GM23338 (cell line): ENCODE data around the gene DYNC2H1. TPM values are rescaled to one million over a fixed set of nuclear protein-coding genes. Genes with fewer than 3 reads are reported as not detected.
A peak's percentile ranks its signal among the peaks of the same experiment; 100 is the strongest.

ENCODE experiments used
- ATAC-seq: fragments of 200-7000 bp; cut with Tn5 transposase; 3 replicates; pipeline ENCODE4 v1.9.1; 2020
- DNase-seq: peaks from one replicate; pipeline ENCODE4 v3.0.0-alpha.2; 2015; ENCODE audit warnings: low spot score
- H2AFZ ChIP-seq: fragments of 200-600 bp; sonication (generic); 2 replicates; pipeline ENCODE4 v1.8.0; 2016; ENCODE audit warnings: antibody characterized with exemption, mild to moderate bottlenecking, moderate library complexity
- H3F3A ChIP-seq: fragments of 200-600 bp; sonication (generic); replicated peaks from 2 replicates; pipeline ENCODE4 v1.8.0; 2017; ENCODE audit warnings: antibody characterized with exemption, mixed run types, low read depth
- H3K27ac ChIP-seq: fragments of 200-600 bp; sonication (generic); 2 replicates; pipeline ENCODE4 v1.6.1; 2016; ENCODE audit warnings: low read depth
- H3K27me3 ChIP-seq: fragments of 200-600 bp; sonication (generic); 2 replicates; pipeline ENCODE4 v1.8.0; 2016; ENCODE audit warnings: mild to moderate bottlenecking, mixed run types, moderate library complexity; ENCODE audit not compliant: insufficient read depth
- H3K36me3 ChIP-seq: fragments of 200-600 bp; sonication (generic); 2 replicates; pipeline ENCODE4 v1.8.0; 2016; ENCODE audit warnings: mild to moderate bottlenecking; ENCODE audit not compliant: insufficient read depth
- H3K4me1 ChIP-seq: fragments of 200-600 bp; sonication (generic); 2 replicates; pipeline ENCODE4 v1.8.0; 2016; ENCODE audit warnings: mild to moderate bottlenecking, moderate library complexity; ENCODE audit not compliant: insufficient read depth
- H3K4me2 ChIP-seq: fragments of 200-600 bp; sonication (generic); 2 replicates; pipeline ENCODE4 v1.7.1; 2017; ENCODE audit warnings: mixed run types
- H3K4me3 ChIP-seq: fragments of 200-600 bp; sonication (generic); 2 replicates; pipeline ENCODE4 v1.6.1; 2016; ENCODE audit warnings: mixed run types
- H3K79me2 ChIP-seq: fragments of 200-600 bp; sonication (generic); replicated peaks from 2 replicates; pipeline ENCODE4 v1.8.0; 2017; ENCODE audit warnings: mild to moderate bottlenecking; ENCODE audit not compliant: insufficient read depth
- H3K9me2 ChIP-seq: fragments of 200-600 bp; sonication (generic); 2 replicates; pipeline ENCODE4 v1.8.0; 2017; ENCODE audit not compliant: insufficient read depth
- H4K20me1 ChIP-seq: fragments of 200-600 bp; sonication (generic); replicated peaks from 2 replicates; pipeline ENCODE4 v1.8.0; 2017; ENCODE audit warnings: mild to moderate bottlenecking; ENCODE audit not compliant: insufficient read depth
- H3K27ac Mint-ChIP-seq: 2 replicates; pipeline ENCODE4 v1.8.0; 2020; ENCODE audit warnings: inconsistent platforms, mild to moderate bottlenecking, moderate library complexity, mixed read lengths
- H3K27me3 Mint-ChIP-seq: 3 replicates; pipeline ENCODE4 v1.8.0; 2022; ENCODE audit warnings: low read depth, mild to moderate bottlenecking, moderate library complexity, mixed read lengths, inconsistent platforms; ENCODE audit not compliant: insufficient read depth, poor library complexity
- H3K36me3 Mint-ChIP-seq: 3 replicates; pipeline ENCODE4 v1.8.0; 2021; ENCODE audit warnings: low read depth, mild to moderate bottlenecking, inconsistent platforms, moderate library complexity, mixed read lengths
- H3K4me1 Mint-ChIP-seq: 3 replicates; pipeline ENCODE4 v1.8.0; 2020; ENCODE audit warnings: mild to moderate bottlenecking, inconsistent platforms, mixed read lengths
- H3K4me3 Mint-ChIP-seq: 3 replicates; pipeline ENCODE4 v1.8.0; 2021; ENCODE audit warnings: moderate library complexity, mild to moderate bottlenecking, inconsistent platforms, mixed read lengths
- H3K9me3 Mint-ChIP-seq: 3 replicates; pipeline ENCODE4 v1.8.0; 2020; ENCODE audit warnings: moderate library complexity, mild to moderate bottlenecking, inconsistent platforms, mixed read lengths
- CREB1 ChIP-seq: fragments of 250-450 bp; sonication (Bioruptor Pico); IDR thresholded peaks from 2 replicates; pipeline ENCODE4 v1.5.0; 2020; ENCODE audit warnings: low read depth, mild to moderate bottlenecking, moderate library complexity
- JUNB ChIP-seq: IDR thresholded peaks from one replicate; pipeline ENCODE4 v1.6.1; 2016; ENCODE audit warnings: antibody characterized with exemption; ENCODE audit not compliant: unreplicated experiment
- NANOG ChIP-seq: IDR thresholded peaks from 2 replicates; pipeline ENCODE4 v1.6.1; 2016; ENCODE audit warnings: antibody characterized with exemption, borderline replicate concordance
- STAT1 ChIP-seq: IDR thresholded peaks from one replicate; pipeline ENCODE4 v1.6.1; 2016; ENCODE audit warnings: antibody characterized with exemption; ENCODE audit not compliant: unreplicated experiment
- ZNF114 ChIP-seq: fragments of 250-450 bp; sonication (Bioruptor Pico); IDR thresholded peaks from 2 replicates; pipeline ENCODE4 v1.5.0; 2020; ENCODE audit warnings: mild to moderate bottlenecking, moderate library complexity
- ZNF331 ChIP-seq: fragments of 250-450 bp; sonication (Bioruptor Pico); IDR thresholded peaks from 2 replicates; pipeline ENCODE4 v1.5.0; 2020; ENCODE audit warnings: low read depth, mild to moderate bottlenecking, moderate library complexity
- polyA plus RNA-seq: library from polyadenylated mRNA; unstranded; fragments of >200 nt; fragmentation: Nextera tagmentation; extraction: Ambion mirVana; gene quantifications from 2 replicates; pipeline ENCODE4 v1.2.1, GENCODE V29; 2016
- total RNA-seq: library from RNA; depleted of rRNA; stranded (reverse); fragments of >200 nt; shearing (Covaris generic); gene quantifications from 2 replicates; pipeline ENCODE4 v1.2.3, GENCODE V29; 2014
- TF ChIP-seq, protein P1 (sequence below), 2 experiments: fragments of 200-600 bp in 1 of 2; sonication (generic) in 1 of 2; conservative IDR thresholded peaks; 2 replicates each; pipeline versions ENCODE4 v1.5.1 to v1.6.1; 2016 to 2017; ENCODE audit warnings: antibody characterized with exemption in 2 of 2, low read depth in 2 of 2, mild to moderate bottlenecking in 2 of 2, moderate library complexity in 1 of 2
- TF ChIP-seq, protein P2 (sequence below): IDR thresholded peaks from 2 replicates; pipeline ENCODE4 v1.6.1; 2016; ENCODE audit warnings: antibody characterized with exemption
- TF ChIP-seq, protein P3 (sequence below): IDR thresholded peaks from one replicate; pipeline ENCODE4 v1.6.1; 2018; ENCODE audit warnings: antibody characterized with exemption; ENCODE audit not compliant: unreplicated experiment
- TF ChIP-seq, protein P4 (sequence below): fragments of 250-450 bp; sonication (Bioruptor Pico); IDR thresholded peaks from 2 replicates; pipeline ENCODE4 v1.5.0; 2020; ENCODE audit warnings: mild to moderate bottlenecking, moderate library complexity

Gene DYNC2H1
- total and polyA plus RNA-seq, 2 experiments from 2014 or later = 19.3 to 22.5 TPM

DNA sequence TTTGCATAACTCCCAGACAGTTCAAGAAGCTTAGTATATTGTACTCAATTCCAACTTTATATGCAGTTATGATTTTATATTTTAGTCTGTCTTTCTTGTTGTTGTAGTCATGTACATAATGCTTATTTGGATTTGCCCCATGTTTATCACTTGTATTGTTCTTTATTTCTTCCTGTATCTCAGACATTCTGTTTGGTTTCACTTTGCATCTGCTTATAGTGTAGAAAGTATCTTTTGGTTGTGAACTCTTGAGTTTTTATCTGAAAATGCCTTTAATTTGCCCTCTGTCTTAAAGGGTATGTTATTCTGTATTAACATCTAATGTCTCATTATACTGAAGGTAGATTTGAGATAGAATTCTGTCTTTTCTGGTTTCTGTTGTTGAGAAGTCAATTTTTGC, 275.4 kb downstream of the DYNC2H1 start (continued):
- TF ChIP-seq, protein P1, sequence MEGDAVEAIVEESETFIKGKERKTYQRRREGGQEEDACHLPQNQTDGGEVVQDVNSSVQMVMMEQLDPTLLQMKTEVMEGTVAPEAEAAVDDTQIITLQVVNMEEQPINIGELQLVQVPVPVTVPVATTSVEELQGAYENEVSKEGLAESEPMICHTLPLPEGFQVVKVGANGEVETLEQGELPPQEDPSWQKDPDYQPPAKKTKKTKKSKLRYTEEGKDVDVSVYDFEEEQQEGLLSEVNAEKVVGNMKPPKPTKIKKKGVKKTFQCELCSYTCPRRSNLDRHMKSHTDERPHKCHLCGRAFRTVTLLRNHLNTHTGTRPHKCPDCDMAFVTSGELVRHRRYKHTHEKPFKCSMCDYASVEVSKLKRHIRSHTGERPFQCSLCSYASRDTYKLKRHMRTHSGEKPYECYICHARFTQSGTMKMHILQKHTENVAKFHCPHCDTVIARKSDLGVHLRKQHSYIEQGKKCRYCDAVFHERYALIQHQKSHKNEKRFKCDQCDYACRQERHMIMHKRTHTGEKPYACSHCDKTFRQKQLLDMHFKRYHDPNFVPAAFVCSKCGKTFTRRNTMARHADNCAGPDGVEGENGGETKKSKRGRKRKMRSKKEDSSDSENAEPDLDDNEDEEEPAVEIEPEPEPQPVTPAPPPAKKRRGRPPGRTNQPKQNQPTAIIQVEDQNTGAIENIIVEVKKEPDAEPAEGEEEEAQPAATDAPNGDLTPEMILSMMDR (conservative IDR thresholded peaks at IDR 0.05; ENCODE audit: low read depth in 2 of 2) = no peak
- TF ChIP-seq JUNB = no peak
- no peak for TF ChIP-seq CREB1 (CRISPR knock-in tag)
- TF ChIP-seq NANOG = no peak

DNA sequence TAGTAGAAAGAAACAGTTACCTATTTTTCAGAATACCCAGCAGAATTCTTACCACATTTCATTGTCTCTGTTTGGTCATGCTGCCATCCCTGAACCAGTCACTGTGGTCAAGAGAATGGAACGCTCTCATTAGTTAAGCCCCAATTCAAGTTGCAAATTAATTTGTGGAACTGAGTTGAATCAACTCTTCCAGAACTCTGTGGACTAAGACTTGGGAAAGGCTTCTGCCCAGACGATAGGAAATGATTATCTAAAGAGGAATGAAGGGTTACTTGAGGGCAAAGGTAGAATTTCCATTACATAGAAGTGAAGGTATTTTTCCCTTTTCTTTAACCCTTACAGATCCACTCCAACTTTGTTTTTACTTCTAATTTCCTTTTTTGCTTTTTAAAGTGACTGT, 286.4 kb downstream of the DYNC2H1 start:
- no peaks in the 10 kb centered on the region for H3K36me3 ChIP-seq
- H3K9me3 Mint-ChIP-seq = peaks cover 24% of the 10 kb centered on the region
- H3K27ac Mint-ChIP-seq = no peak overlapping the region
- H3K36me3 Mint-ChIP-seq = peaks cover 30% of the 10 kb centered on the region
- no peak overlapping the region for H3K4me3 Mint-ChIP-seq
- DNase-seq (peak; percentile 6), ATAC-seq (no peak)
- peaks cover 2% of the 10 kb centered on the region for H3K27me3 Mint-ChIP-seq
- no peak overlapping the region for H3K27ac ChIP-seq
- H4K20me1 ChIP-seq = no peaks in the 10 kb centered on the region
- no peaks in the 10 kb centered on the region for H3K27me3 ChIP-seq
- no peaks in the 10 kb centered on the region for H3F3A ChIP-seq
- no peak overlapping the region for H3K4me2 ChIP-seq
- no peaks in the 10 kb centered on the region for H3K4me1 ChIP-seq
- no peak overlapping the region for H2AFZ ChIP-seq
- H3K79me2 ChIP-seq = no peaks in the 10 kb centered on the region
- H3K4me1 Mint-ChIP-seq = peaks cover 7% of the 10 kb centered on the region; the same call in 1 of the 3 replicates
- H3K9me2 ChIP-seq = no peaks in the 10 kb centered on the region
- no peak overlapping the region for H3K4me3 ChIP-seq
- TF ChIP-seq, protein P2, sequence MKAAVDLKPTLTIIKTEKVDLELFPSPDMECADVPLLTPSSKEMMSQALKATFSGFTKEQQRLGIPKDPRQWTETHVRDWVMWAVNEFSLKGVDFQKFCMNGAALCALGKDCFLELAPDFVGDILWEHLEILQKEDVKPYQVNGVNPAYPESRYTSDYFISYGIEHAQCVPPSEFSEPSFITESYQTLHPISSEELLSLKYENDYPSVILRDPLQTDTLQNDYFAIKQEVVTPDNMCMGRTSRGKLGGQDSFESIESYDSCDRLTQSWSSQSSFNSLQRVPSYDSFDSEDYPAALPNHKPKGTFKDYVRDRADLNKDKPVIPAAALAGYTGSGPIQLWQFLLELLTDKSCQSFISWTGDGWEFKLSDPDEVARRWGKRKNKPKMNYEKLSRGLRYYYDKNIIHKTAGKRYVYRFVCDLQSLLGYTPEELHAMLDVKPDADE = no peak
- TF ChIP-seq, protein P3, sequence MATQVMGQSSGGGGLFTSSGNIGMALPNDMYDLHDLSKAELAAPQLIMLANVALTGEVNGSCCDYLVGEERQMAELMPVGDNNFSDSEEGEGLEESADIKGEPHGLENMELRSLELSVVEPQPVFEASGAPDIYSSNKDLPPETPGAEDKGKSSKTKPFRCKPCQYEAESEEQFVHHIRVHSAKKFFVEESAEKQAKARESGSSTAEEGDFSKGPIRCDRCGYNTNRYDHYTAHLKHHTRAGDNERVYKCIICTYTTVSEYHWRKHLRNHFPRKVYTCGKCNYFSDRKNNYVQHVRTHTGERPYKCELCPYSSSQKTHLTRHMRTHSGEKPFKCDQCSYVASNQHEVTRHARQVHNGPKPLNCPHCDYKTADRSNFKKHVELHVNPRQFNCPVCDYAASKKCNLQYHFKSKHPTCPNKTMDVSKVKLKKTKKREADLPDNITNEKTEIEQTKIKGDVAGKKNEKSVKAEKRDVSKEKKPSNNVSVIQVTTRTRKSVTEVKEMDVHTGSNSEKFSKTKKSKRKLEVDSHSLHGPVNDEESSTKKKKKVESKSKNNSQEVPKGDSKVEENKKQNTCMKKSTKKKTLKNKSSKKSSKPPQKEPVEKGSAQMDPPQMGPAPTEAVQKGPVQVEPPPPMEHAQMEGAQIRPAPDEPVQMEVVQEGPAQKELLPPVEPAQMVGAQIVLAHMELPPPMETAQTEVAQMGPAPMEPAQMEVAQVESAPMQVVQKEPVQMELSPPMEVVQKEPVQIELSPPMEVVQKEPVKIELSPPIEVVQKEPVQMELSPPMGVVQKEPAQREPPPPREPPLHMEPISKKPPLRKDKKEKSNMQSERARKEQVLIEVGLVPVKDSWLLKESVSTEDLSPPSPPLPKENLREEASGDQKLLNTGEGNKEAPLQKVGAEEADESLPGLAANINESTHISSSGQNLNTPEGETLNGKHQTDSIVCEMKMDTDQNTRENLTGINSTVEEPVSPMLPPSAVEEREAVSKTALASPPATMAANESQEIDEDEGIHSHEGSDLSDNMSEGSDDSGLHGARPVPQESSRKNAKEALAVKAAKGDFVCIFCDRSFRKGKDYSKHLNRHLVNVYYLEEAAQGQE = no peak
- TF ChIP-seq, protein P4, sequence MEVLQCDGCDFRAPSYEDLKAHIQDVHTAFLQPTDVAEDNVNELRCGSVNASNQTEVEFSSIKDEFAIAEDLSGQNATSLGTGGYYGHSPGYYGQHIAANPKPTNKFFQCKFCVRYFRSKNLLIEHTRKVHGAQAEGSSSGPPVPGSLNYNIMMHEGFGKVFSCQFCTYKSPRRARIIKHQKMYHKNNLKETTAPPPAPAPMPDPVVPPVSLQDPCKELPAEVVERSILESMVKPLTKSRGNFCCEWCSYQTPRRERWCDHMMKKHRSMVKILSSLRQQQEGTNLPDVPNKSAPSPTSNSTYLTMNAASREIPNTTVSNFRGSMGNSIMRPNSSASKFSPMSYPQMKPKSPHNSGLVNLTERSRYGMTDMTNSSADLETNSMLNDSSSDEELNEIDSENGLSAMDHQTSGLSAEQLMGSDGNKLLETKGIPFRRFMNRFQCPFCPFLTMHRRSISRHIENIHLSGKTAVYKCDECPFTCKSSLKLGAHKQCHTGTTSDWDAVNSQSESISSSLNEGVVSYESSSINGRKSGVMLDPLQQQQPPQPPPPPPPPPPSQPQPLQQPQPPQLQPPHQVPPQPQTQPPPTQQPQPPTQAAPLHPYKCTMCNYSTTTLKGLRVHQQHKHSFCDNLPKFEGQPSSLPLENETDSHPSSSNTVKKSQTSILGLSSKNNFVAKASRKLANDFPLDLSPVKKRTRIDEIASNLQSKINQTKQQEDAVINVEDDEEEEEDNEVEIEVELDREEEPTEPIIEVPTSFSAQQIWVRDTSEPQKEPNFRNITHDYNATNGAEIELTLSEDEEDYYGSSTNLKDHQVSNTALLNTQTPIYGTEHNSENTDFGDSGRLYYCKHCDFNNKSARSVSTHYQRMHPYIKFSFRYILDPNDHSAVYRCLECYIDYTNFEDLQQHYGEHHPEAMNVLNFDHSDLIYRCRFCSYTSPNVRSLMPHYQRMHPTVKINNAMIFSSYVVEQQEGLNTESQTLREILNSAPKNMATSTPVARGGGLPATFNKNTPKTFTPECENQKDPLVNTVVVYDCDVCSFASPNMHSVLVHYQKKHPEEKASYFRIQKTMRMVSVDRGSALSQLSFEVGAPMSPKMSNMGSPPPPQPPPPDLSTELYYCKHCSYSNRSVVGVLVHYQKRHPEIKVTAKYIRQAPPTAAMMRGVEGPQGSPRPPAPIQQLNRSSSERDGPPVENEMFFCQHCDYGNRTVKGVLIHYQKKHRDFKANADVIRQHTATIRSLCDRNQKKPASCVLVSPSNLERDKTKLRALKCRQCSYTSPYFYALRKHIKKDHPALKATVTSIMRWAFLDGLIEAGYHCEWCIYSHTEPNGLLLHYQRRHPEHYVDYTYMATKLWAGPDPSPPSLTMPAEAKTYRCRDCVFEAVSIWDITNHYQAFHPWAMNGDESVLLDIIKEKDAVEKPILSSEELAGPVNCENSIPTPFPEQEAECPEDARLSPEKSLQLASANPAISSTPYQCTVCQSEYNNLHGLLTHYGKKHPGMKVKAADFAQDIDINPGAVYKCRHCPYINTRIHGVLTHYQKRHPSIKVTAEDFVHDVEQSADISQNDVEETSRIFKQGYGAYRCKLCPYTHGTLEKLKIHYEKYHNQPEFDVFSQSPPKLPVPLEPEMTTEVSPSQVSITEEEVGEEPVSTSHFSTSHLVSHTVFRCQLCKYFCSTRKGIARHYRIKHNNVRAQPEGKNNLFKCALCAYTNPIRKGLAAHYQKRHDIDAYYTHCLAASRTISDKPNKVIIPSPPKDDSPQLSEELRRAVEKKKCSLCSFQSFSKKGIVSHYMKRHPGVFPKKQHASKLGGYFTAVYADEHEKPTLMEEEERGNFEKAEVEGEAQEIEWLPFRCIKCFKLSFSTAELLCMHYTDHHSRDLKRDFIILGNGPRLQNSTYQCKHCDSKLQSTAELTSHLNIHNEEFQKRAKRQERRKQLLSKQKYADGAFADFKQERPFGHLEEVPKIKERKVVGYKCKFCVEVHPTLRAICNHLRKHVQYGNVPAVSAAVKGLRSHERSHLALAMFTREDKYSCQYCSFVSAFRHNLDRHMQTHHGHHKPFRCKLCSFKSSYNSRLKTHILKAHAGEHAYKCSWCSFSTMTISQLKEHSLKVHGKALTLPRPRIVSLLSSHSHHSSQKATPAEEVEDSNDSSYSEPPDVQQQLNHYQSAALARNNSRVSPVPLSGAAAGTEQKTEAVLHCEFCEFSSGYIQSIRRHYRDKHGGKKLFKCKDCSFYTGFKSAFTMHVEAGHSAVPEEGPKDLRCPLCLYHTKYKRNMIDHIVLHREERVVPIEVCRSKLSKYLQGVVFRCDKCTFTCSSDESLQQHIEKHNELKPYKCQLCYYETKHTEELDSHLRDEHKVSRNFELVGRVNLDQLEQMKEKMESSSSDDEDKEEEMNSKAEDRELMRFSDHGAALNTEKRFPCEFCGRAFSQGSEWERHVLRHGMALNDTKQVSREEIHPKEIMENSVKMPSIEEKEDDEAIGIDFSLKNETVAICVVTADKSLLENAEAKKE (CRISPR knock-in tag) = no peak
- no peak for TF ChIP-seq ZNF114 (CRISPR knock-in tag)
- no peak for TF ChIP-seq ZNF331 (CRISPR knock-in tag)
- no peak for TF ChIP-seq STAT1
- no peak for TF ChIP-seq NANOG
- TF ChIP-seq JUNB = no peak
- TF ChIP-seq, protein P1 (conservative IDR thresholded peaks at IDR 0.05; ENCODE audit: low read depth in 2 of 2) = no peak
